Activated T-helper 2 cell treated with anti-CD3 and anti-CD28 coated beads, Interferon-gamma antibody, Interleukin-2, Interleukin-4, amounts not matched to agents 10 μg/mL and 5 μg/mL and 100 μg/mL, durations not matched to agents 14 hours and 24 hours and 36 hours (primary cell): Measurements from ENCODE around the gene HLF. TPM values are rescaled to one million over a fixed set of nuclear protein-coding genes. Genes with fewer than 3 reads are reported as not detected.

Experiments
- DNase-seq: peaks from one replicate; pipeline ENCODE4 v3.0.0; 2021; ENCODE audit warnings: low spot score
- H3K27ac Mint-ChIP-seq: one replicate; pipeline ENCODE4 v1.8.0; 2021; ENCODE audit warnings: mixed read lengths
- H3K27me3 Mint-ChIP-seq: one replicate; pipeline ENCODE4 v1.8.0; 2021; ENCODE audit warnings: low read depth, mixed read lengths
- H3K36me3 Mint-ChIP-seq: one replicate; pipeline ENCODE4 v1.8.0; 2021; ENCODE audit warnings: low read depth, mixed read lengths
- H3K4me1 Mint-ChIP-seq: one replicate; pipeline ENCODE4 v1.8.0; 2021; ENCODE audit warnings: low read depth, mixed read lengths
- H3K4me3 Mint-ChIP-seq: one replicate; pipeline ENCODE4 v1.8.0; 2021; ENCODE audit warnings: low read depth, mild to moderate bottlenecking, moderate library complexity, mixed read lengths
- H3K9me3 Mint-ChIP-seq: one replicate; pipeline ENCODE4 v1.8.0; 2021; ENCODE audit warnings: mixed read lengths
- intact Hi-C: fragments of 100-400 bp; cut with micrococcal nuclease; formaldehyde crosslinking; loops from one replicate; pipeline ENCODE4 v1.15.1; 2023
- total RNA-seq: library from RNA; stranded (reverse); gene quantifications from 2 replicates; pipeline ENCODE4 v1.2.3, GENCODE V29; 2022

The HLF gene
- total RNA-seq, 1 donor from 2014 or later: 4.5 TPM

GRCh38 chr17:55291114-55291507, 26.4 kb downstream of the HLF start:
- intact Hi-C loops: no loop called here
- no peaks in the 10 kb centered on the region for H3K36me3 Mint-ChIP-seq
- no peak overlapping the region for H3K4me3 Mint-ChIP-seq
- H3K9me3 Mint-ChIP-seq: no peaks in the 10 kb centered on the region
- H3K27me3 Mint-ChIP-seq: peaks cover 7% of the 10 kb centered on the region
- no peak overlapping the region for H3K27ac Mint-ChIP-seq
- no peak for DNase-seq
- no peaks in the 10 kb centered on the region for H3K4me1 Mint-ChIP-seq

GRCh38 chr17:55292094-55292493, 27.3 kb downstream of the HLF start:
- no peak overlapping the region for H3K4me3 Mint-ChIP-seq
- intact Hi-C loops: no loop called here
- H3K27me3 Mint-ChIP-seq: peaks cover 7% of the 10 kb centered on the region
- no peaks in the 10 kb centered on the region for H3K4me1 Mint-ChIP-seq
- DNase-seq: no peak
- no peaks in the 10 kb centered on the region for H3K9me3 Mint-ChIP-seq
- H3K27ac Mint-ChIP-seq: no peak overlapping the region
- no peaks in the 10 kb centered on the region for H3K36me3 Mint-ChIP-seq

- no peak overlapping the region for H3K4me3 Mint-ChIP-seq
- peaks cover 7% of the 10 kb centered on the region for H3K27me3 Mint-ChIP-seq
- no peak for DNase-seq
- H3K27ac Mint-ChIP-seq: no peak overlapping the region
- H3K9me3 Mint-ChIP-seq: no peaks in the 10 kb centered on the region
- intact Hi-C loops: no loop called here
- H3K36me3 Mint-ChIP-seq: no peaks in the 10 kb centered on the region
- no peaks in the 10 kb centered on the region for H3K4me1 Mint-ChIP-seq
Observed at GRCh38 chr17:55294042-55294751, 29.4 kb downstream of the HLF start.

- intact Hi-C loops: loop anchor here (1.0 to 5.0 kb wide), 2 partner anchors 217 to 302 kb away; partner anchors contain the start of gene SMIM36
- Mint-ChIP-seq H3K4me1 (no peaks in the 10 kb centered on the region), H3K27ac (no peak overlapping the region), H3K4me3 (no peak overlapping the region), H3K9me3 (no peaks in the 10 kb centered on the region), H3K36me3 (no peaks in the 10 kb centered on the region), H3K27me3 (peaks cover 7% of the 10 kb centered on the region)
- peak; percentile 39 for DNase-seq
Observed at GRCh38 chr17:55295411-55296170, 30.8 kb downstream of the HLF start.

GRCh38 chr17:55296171-55296695, 31.5 kb downstream of the HLF start:
- intact Hi-C loops: loop anchor here (1.0 to 5.0 kb wide), 2 partner anchors 216 to 303 kb away; partner anchors contain the start of gene SMIM36
- Mint-ChIP-seq H3K36me3 (no peaks in the 10 kb centered on the region), H3K27ac (no peak overlapping the region), H3K4me3 (no peak overlapping the region), H3K9me3 (no peaks in the 10 kb centered on the region), H3K4me1 (no peaks in the 10 kb centered on the region), H3K27me3 (peaks cover 7% of the 10 kb centered on the region)
- no peak for DNase-seq

GRCh38 chr17:55296699-55297098, 31.9 kb downstream of the HLF start:
- H3K4me1 Mint-ChIP-seq: no peaks in the 10 kb centered on the region
- intact Hi-C loops: loop anchor here (1.0 to 5.0 kb wide), 2 partner anchors 216 to 303 kb away; partner anchors contain the start of gene SMIM36
- H3K9me3 Mint-ChIP-seq: no peaks in the 10 kb centered on the region
- H3K4me3 Mint-ChIP-seq: no peak overlapping the region
- H3K36me3 Mint-ChIP-seq: no peaks in the 10 kb centered on the region
- DNase-seq: no peak
- peaks cover 7% of the 10 kb centered on the region for H3K27me3 Mint-ChIP-seq
- no peak overlapping the region for H3K27ac Mint-ChIP-seq

- H3K4me1 Mint-ChIP-seq: no peaks in the 10 kb centered on the region
- H3K27me3 Mint-ChIP-seq: peaks cover 2% of the 10 kb centered on the region
Observed at GRCh38 chr17:55298111-55298730, 33.5 kb downstream of the HLF start.

GRCh38 chr17:55299162-55299838, 34.5 kb downstream of the HLF start:
- Mint-ChIP-seq H3K36me3 (no peaks in the 10 kb centered on the region), H3K27me3 (no peaks in the 10 kb centered on the region), H3K4me1 (peaks cover 9% of the 10 kb centered on the region), H3K27ac (no peak overlapping the region), H3K9me3 (no peaks in the 10 kb centered on the region), H3K4me3 (no peak overlapping the region)
- intact Hi-C loops: loop anchor here (5.0 kb wide), 1 partner anchor 213 kb away; the partner anchor contains the start of gene SMIM36
- DNase-seq: no peak

More at GRCh38 chr17:55298111-55298730, 33.5 kb downstream of the HLF start:
- Mint-ChIP-seq H3K27ac (no peak overlapping the region), H3K4me3 (no peak overlapping the region), H3K9me3 (no peaks in the 10 kb centered on the region), H3K36me3 (no peaks in the 10 kb centered on the region)
- no peak for DNase-seq
- intact Hi-C loops: loop anchor here (5.0 kb wide), 1 partner anchor 214 kb away; the partner anchor contains the start of gene SMIM36

- Mint-ChIP-seq H3K27me3 (no peaks in the 10 kb centered on the region), H3K27ac (no peak overlapping the region), H3K4me1 (peaks cover 12% of the 10 kb centered on the region), H3K36me3 (no peaks in the 10 kb centered on the region), H3K9me3 (no peaks in the 10 kb centered on the region), H3K4me3 (no peak overlapping the region)
- intact Hi-C loops: loop anchor here (5.0 kb wide), 1 partner anchor 212 kb away; the partner anchor contains the start of gene SMIM36
- no peak for DNase-seq
Observed at GRCh38 chr17:55299890-55300289, 35.1 kb downstream of the HLF start.

- intact Hi-C loops: no loop called here
- Mint-ChIP-seq H3K4me3 (no peak overlapping the region), H3K27ac (no peak overlapping the region), H3K36me3 (no peaks in the 10 kb centered on the region), H3K27me3 (no peaks in the 10 kb centered on the region), H3K4me1 (peaks cover 12% of the 10 kb centered on the region), H3K9me3 (no peaks in the 10 kb centered on the region)
- no peak for DNase-seq
Observed at GRCh38 chr17:55300479-55301290, 35.9 kb downstream of the HLF start.

GRCh38 chr17:55301521-55302406, 37.0 kb downstream of the HLF start:
- no peak for DNase-seq
- intact Hi-C loops: no loop called here
- no peaks in the 10 kb centered on the region for H3K27me3 Mint-ChIP-seq
- no peaks in the 10 kb centered on the region for H3K36me3 Mint-ChIP-seq
- H3K27ac Mint-ChIP-seq: no peak overlapping the region
- no peaks in the 10 kb centered on the region for H3K9me3 Mint-ChIP-seq
- H3K4me3 Mint-ChIP-seq: no peak overlapping the region
- H3K4me1 Mint-ChIP-seq: peaks cover 17% of the 10 kb centered on the region
